ENCODE measurements around the gene RFX5. TPM values are rescaled to one million over a fixed set of nuclear protein-coding genes. Genes with fewer than 3 reads are reported as not detected.

Gene RFX5
- total RNA-seq, 1 experiment from 2014 or later, result 73.6 TPM

GRCh38 chr1:151292207-151293030 is 54.6 kb downstream of the RFX5 start:
- Histone ChIP-seq H3K79me2 (ENCODE audit: low read depth) (no peaks in the 10 kb centered on the region), H3K9me2 (ENCODE audit: insufficient read depth) (no peaks in the 10 kb centered on the region), H3K27me3 (ENCODE audit: insufficient read depth, low read depth) (no peaks in the 10 kb centered on the region), H2AFZ (no peak overlapping the region), H3K9me3 (ENCODE audit: insufficient read depth, low read depth) (no peaks in the 10 kb centered on the region), H3K36me3 (ENCODE audit: low read depth) (peaks cover 7% of the 10 kb centered on the region; the same call in 1 of the 2 replicates), H3F3A (ENCODE audit: insufficient read depth, low read depth) (peaks cover 18% of the 10 kb centered on the region; the same call in 1 of the 2 replicates), H3K4me1 (replicated peaks; ENCODE audit: insufficient read depth) (no peaks in the 10 kb centered on the region), H3K4me3 (no peak overlapping the region), H3K4me2 (no peak overlapping the region), H4K20me1 (ENCODE audit: insufficient read depth) (no peaks in the 10 kb centered on the region; the same call in 1 of the 2 replicates), H3K27ac (no peak overlapping the region)
- intact Hi-C loops (cut with micrococcal nuclease; ENCODE audit: unreplicated experiment), result no loop called here
- CTCF ChIA-PET, result interaction anchor here (0.7 kb wide), 1 partner anchor 44 kb away, joined by 3 read pairs; no protein-coding TSS in a partner anchor
- peak in 1 of 2 experiments; percentile 24 for DNase-seq
- POLR2A ChIA-PET (ENCODE audit: unreplicated experiment), result interaction anchor here (0.7 kb wide), 1 partner anchor 41 kb away, joined by 29 read pairs; no protein-coding TSS in a partner anchor
- TSS peak; percentile 12 for BruUV-seq (replicated peaks)
- TF ChIP-seq CTCF (conservative IDR thresholded peaks at IDR 0.05) (no peak), EZH2 (IDR thresholded peaks at IDR 0.05; ENCODE audit: low read depth) (no peak)

- H3K9me3 ChIP-seq (ENCODE audit: insufficient read depth, low read depth), result no peaks in the 10 kb centered on the region
- H3K9me2 ChIP-seq (ENCODE audit: insufficient read depth), result no peaks in the 10 kb centered on the region
- POLR2A ChIA-PET (ENCODE audit: unreplicated experiment), result interaction anchor here (0.5 kb wide), 1 partner anchor 966 kb away, joined by 4 read pairs; no protein-coding TSS in a partner anchor
- intact Hi-C loops (cut with micrococcal nuclease; ENCODE audit: unreplicated experiment), result no loop called here
- 0 out of 2 replicates have a peak, but pooled peaks cover 4% of the 10 kb centered on the region for H3K79me2 ChIP-seq (ENCODE audit: low read depth)
- CTCF ChIA-PET, result no interaction called here
- peaks cover 11% of the 10 kb centered on the region; the same call in 1 of the 2 replicates for H3K36me3 ChIP-seq (ENCODE audit: low read depth)
- no peak overlapping the region for H2AFZ ChIP-seq
- no peaks in the 10 kb centered on the region; the same call in 1 of the 2 replicates for H4K20me1 ChIP-seq (ENCODE audit: insufficient read depth)
- DNase-seq, result no peak
- peaks cover 18% of the 10 kb centered on the region; the same call in 1 of the 2 replicates for H3F3A ChIP-seq (ENCODE audit: insufficient read depth, low read depth)
- no peak for TF ChIP-seq CTCF (conservative IDR thresholded peaks at IDR 0.05)
- no peak for TF ChIP-seq EZH2 (IDR thresholded peaks at IDR 0.05; ENCODE audit: low read depth)
- H3K4me2 ChIP-seq, result no peak overlapping the region
- no peak overlapping the region for H3K4me3 ChIP-seq
- no peak overlapping the region for H3K27ac ChIP-seq
- H3K4me1 ChIP-seq (replicated peaks; ENCODE audit: insufficient read depth), result no peaks in the 10 kb centered on the region
- BruUV-seq (replicated peaks), result no TSS peak
- no peaks in the 10 kb centered on the region for H3K27me3 ChIP-seq (ENCODE audit: insufficient read depth, low read depth)
Measured at GRCh38 chr1:151290709-151291303, 56.2 kb downstream of the RFX5 start.

Other genes with a start within 250 kb of the RFX5 start
- gene SEMA6C, start 200.6 kb downstream of the RFX5 start, total RNA-seq (2021), result 5.6 and 6.1 TPM in 2 replicates
- gene TNFAIP8L2, start 190.6 kb downstream of the RFX5 start, total RNA-seq (2021), result not detected in 2 replicates
- 7.6 and 12.8 TPM in 2 replicates for gene LYSMD1, start 181.3 kb downstream of the RFX5 start, total RNA-seq (2021)
- 42.5 and 47.7 TPM in 2 replicates for gene SCNM1, start 181.1 kb downstream of the RFX5 start, total RNA-seq (2021)
- gene TMOD4, start 171.3 kb downstream of the RFX5 start, total RNA-seq (2021), result 1.2 TPM in 1 of 2 replicates, not detected in the other
- gene VPS72, start 157.1 kb downstream of the RFX5 start, total RNA-seq (2021), result 63.9 and 72.5 TPM in 2 replicates
- 69.7 and 76.4 TPM in 2 replicates for gene PIP5K1A, start 148.7 kb downstream of the RFX5 start, total RNA-seq (2021)
- 230 and 255 TPM in 2 replicates for gene PSMD4, start 92.5 kb downstream of the RFX5 start, total RNA-seq (2021)
- 26.6 and 28.7 TPM in 2 replicates for gene ZNF687, start 65.0 kb downstream of the RFX5 start, total RNA-seq (2021)
- gene PI4KB, start 19.8 kb downstream of the RFX5 start, total RNA-seq (2021), result 40.0 and 44.3 TPM in 2 replicates
- 11.3 and 18.4 TPM in 2 replicates for gene SELENBP1, start 25.5 kb upstream of the RFX5 start, total RNA-seq (2021)
- 334 and 345 TPM in 2 replicates for gene PSMB4, start 52.3 kb upstream of the RFX5 start, total RNA-seq (2021)
- 63.3 and 71.0 TPM in 2 replicates for gene POGZ, start 112.2 kb upstream of the RFX5 start, total RNA-seq (2021)
- 30.3 and 31.1 TPM in 2 replicates for gene CGN, start 164.1 kb upstream of the RFX5 start, total RNA-seq (2021)
- 35.3 and 40.2 TPM in 2 replicates for gene TUFT1, start 193.1 kb upstream of the RFX5 start, total RNA-seq (2021)

Measured in PC-9 (cell line).